ENCODE results near the gene RRP12. TPM values are rescaled to one million over a fixed set of nuclear protein-coding genes. Genes with fewer than 3 reads are reported as not detected.

Gene RRP12
- total RNA-seq, 2 experiments from 2014 or later, result 99.8 to 110 TPM

GRCh38 chr10:97331153-97331703 is 69.9 kb downstream of the RRP12 start:
- ChIA-PET CTCF (interaction anchor here (1.0 to 3.5 kb wide), 2 partner anchors 10 to 12 kb away, joined by 3 to 15 read pairs; partner anchors contain the start of gene FRAT1), POLR2A (interaction anchor here (5.3 kb wide), 1 partner anchor 12 kb away, joined by 32 read pairs; the partner anchor contains the start of gene FRAT1)

GRCh38 chr10:97329766-97330165 is 71.4 kb downstream of the RRP12 start:
- POLR2A ChIA-PET, result no interaction called here
- CTCF ChIA-PET, result no interaction called here

- ChIA-PET CTCF (interaction anchor here (1.0 kb wide), 1 partner anchor 39 kb away, joined by 3 read pairs; no protein-coding TSS in a partner anchor), POLR2A (interaction anchor here (0.9 kb wide), 1 partner anchor 111 kb away, joined by 9 read pairs; no protein-coding TSS in a partner anchor)
Measured at GRCh38 chr10:97328646-97329453, 72.3 kb downstream of the RRP12 start.

GRCh38 chr10:97327348-97328294 is 73.5 kb downstream of the RRP12 start:
- CTCF ChIA-PET, result interaction anchor here (0.6 to 1.0 kb wide), 3 partner anchors 18 to 386 kb away, joined by 3 to 4 read pairs (median 3); partner anchors contain the start of gene MARVELD1

GRCh38 chr10:97325754-97326153 is 75.4 kb downstream of the RRP12 start:
- CTCF ChIA-PET, result interaction anchor here (1.0 kb wide), 1 partner anchor 47 kb away, joined by 3 read pairs; no protein-coding TSS in a partner anchor
- POLR2A ChIA-PET, result no interaction called here

More at GRCh38 chr10:97327348-97328294, 73.5 kb downstream of the RRP12 start:
- POLR2A ChIA-PET, result interaction anchor here (0.6 to 0.9 kb wide), 3 partner anchors 13 to 949 kb away, joined by 3 to 9 read pairs (median 6); no protein-coding TSS in a partner anchor

GRCh38 chr10:97323501-97323900 is 77.6 kb downstream of the RRP12 start:
- CTCF ChIA-PET, result no interaction called here
- POLR2A ChIA-PET, result interaction anchor here (0.7 kb wide), 1 partner anchor 1267 kb away, joined by 4 read pairs; no protein-coding TSS in a partner anchor

DNA sequence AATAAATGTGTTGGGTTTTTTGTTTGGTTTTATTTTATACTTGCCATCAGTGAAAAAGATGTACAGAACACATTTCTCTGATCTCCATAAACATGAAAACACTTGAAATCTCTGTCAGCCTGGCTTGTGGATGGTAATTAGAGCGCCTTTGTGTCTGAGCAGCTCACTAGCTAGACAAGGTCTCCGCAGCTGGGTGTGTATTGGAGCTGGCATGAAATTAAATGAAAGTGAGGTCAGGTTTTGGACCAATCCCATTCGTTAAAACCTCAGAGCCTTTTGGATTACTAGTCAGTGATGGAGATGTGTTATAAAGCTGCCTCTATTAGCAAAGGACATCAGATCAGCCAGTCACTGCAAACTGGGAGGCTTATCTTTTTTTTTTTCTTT is 79.3 kb downstream of the RRP12 start:
- CTCF ChIA-PET, result no interaction called here
- POLR2A ChIA-PET, result interaction anchor here (2.2 kb wide), 1 partner anchor 11 kb away, joined by 9 read pairs; no protein-coding TSS in a partner anchor

- CTCF ChIA-PET, result no interaction called here
- POLR2A ChIA-PET, result interaction anchor here (2.2 kb wide), 1 partner anchor 12 kb away, joined by 9 read pairs; no protein-coding TSS in a partner anchor
Measured at GRCh38 chr10:97321032-97321803, 79.9 kb downstream of the RRP12 start.

DNA sequence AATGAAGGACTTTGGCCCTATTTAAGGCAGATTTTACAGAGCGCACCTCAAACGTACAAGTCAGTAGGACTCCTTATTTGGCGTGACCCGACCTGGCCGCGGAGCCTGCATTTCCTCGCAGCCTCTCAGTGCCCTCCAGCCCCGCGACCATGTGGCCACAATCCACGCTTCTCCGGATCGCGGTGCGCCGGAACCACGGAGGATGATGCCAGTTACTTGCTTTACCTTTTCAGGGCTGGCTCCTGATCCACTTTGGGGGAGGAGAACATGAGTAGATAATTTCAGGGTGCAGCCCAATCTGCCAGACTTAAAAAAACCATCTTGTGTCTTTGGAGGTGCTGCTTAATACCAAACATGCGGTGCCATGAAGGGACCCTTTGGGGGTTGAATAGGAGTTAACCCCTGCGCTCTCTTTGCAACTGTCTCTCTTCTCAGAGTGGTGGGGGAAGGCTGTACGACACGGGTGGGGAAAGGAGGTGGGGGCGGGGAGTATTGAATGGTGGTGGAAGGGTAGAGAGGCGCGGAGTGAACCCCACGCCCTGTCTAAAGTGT is 80.6 kb downstream of the RRP12 start:
- ChIA-PET POLR2A (interaction anchor here (1.0 to 2.3 kb wide), 3 partner anchors 12 to 80 kb away, joined by 4 to 32 read pairs (median 9); partner anchors contain the start of genes FRAT2 and RRP12), CTCF (interaction anchor here (0.9 to 2.2 kb wide), 2 partner anchors 13 to 21 kb away, joined by 3 to 15 read pairs; partner anchors contain the start of gene FRAT2)

- POLR2A ChIA-PET, result interaction anchor here (0.7 to 2.3 kb wide), 4 partner anchors 13 to 124 kb away, joined by 3 to 32 read pairs (median 4); partner anchors contain the start of genes FRAT2 and RRP12
- CTCF ChIA-PET, result interaction anchor here (0.9 to 2.2 kb wide), 2 partner anchors 13 to 21 kb away, joined by 3 to 15 read pairs; partner anchors contain the start of gene FRAT2
Measured at GRCh38 chr10:97319671-97320479, 81.3 kb downstream of the RRP12 start.

DNA sequence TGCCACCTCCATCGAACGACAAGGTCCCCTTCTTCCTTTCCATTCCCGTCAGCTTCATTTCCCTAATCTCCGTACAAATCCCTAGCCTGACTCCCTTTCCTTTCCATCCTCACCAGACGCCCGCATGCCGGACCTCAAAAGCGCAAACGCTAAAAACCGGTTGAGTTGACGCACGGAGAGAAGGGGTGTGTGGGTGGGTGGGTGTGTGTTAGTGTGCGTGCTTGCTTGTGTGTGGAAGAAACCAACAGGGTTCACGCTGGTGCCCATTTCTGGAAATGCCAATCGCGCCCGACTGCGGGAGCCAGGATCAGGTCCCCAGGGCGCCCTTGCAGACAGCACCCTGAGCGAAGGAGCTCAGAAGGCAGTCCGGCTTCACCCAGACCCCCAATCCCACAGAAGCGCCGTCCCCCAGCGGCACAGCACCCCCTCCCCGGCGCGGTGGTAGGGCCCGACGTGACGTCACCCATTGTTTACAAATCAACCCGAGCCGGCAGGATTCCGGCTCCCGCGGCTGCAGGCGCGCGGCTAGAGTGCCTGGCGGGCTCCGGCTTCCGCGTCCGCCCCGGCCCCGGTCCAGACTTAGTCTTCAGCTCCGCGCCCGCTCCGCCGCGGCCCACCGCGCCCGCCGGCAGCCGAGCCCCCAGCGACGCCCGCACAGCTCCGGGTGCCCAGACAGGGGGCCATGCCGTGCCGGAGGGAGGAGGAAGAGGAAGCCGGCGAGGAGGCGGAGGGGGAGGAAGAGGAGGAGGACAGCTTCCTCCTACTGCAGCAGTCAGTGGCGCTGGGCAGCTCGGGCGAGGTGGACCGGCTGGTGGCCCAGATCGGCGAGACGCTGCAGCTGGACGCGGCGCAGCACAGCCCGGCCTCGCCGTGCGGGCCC is 82.1 kb downstream of the RRP12 start, which contains the start of gene FRAT1:
FRAT1 (plus strand) TSS at position 500 of the 880 bp plus-strand sequence; CDS start at position 683, 183 bp downstream.
- ChIA-PET POLR2A (interaction anchor here (0.7 to 2.3 kb wide), 3 partner anchors 14 to 125 kb away, joined by 3 to 32 read pairs (median 4); partner anchors contain the start of gene FRAT2), CTCF (interaction anchor here (2.2 kb wide), 1 partner anchor 14 kb away, joined by 15 read pairs; the partner anchor contains the start of gene FRAT2)

DNA sequence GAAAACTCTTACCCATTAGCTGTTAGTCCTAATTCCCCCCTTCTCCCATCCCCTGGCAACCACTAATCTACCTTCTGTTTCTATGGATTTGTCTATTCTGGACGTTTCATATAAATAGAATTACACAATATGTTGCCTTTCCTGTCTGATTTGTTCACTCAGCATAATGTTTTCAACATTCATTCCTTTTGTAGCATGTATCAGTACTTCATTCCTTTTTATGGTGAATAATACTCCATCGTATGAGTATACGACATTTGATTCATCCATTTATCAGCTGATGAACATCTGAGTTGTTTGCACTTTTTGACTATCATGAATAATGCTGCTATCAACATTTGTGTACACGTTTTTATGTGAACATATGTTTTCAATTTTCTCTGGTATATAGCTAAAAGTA is 86.5 kb downstream of the RRP12 start:
- POLR2A ChIA-PET, result no interaction called here
- CTCF ChIA-PET, result interaction anchor here (1.4 kb wide), 1 partner anchor 13 kb away, joined by 3 read pairs; no protein-coding TSS in a partner anchor

DNA sequence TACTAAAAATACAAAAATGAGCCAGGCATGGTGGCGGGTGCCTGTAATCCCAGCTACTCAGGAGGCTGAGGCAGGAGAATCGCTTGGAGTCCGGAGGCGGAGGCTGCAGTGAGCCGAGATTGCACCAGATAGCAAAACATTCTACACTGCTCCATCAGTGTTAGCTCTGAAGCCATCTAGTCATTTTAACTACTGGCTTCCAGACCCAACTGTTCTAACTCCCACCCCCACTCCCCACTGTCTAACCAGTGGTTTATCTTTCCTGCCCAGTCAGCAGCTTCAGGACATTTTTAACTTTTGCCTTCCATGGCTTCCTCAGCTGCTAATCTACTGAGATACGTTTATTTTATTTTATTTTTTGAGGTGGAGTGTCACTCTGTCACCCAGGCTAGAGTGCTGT is 88.2 kb downstream of the RRP12 start:
- ChIA-PET CTCF (interaction anchor here (0.5 to 0.6 kb wide), 3 partner anchors 15 to 36 kb away, joined by 3 to 4 read pairs (median 3); no protein-coding TSS in a partner anchor), POLR2A (interaction anchor here (0.5 kb wide), 1 partner anchor 13 kb away, joined by 3 read pairs; no protein-coding TSS in a partner anchor)

GRCh38 chr10:97311111-97311626 is 90.0 kb downstream of the RRP12 start:
- CTCF ChIA-PET, result no interaction called here
- POLR2A ChIA-PET, result no interaction called here

All from activated CD8-positive, alpha-beta memory T cell treated with anti-CD3 and anti-CD28 coated beads for 36 hours (primary cell).